HG02610 (cell line): ENCODE measurements around the gene ZNF492.
"Not testable (repeated sequence)": the region's sequence is repeated elsewhere in the genome, so short reads cannot be mapped to it uniquely, and the experiment has no call there.

ENCODE experiments used
- ATAC-seq: cut with Tn5 transposase; IDR thresholded peaks from one replicate; pipeline ENCODE4 v1.9.1; 2021; ENCODE audit warnings: mild to moderate bottlenecking, moderate library complexity; ENCODE audit not compliant: unreplicated experiment

Gene ZNF492

DNA sequence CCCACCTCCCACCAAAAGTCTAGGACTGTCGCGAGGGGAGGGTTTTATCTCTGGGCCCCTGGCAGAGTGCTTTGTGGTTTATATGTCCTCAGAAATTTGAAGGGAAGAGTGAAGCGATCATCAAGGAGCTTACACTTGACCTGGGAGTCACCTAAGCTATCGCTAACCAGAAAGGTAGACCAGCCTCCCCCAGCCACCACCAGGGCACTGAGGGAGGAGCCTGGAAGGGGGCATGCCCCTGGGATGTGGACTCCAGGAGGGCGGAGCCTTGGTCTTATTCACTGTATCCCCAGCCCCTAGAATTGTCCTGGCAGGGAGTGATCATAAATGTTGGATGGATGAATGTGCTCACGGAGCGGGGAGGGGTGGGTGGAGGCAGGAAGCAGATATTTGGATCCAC lies 16.9 kb upstream of the ZNF492 start:
- not testable (repeated sequence) for ATAC-seq

DNA sequence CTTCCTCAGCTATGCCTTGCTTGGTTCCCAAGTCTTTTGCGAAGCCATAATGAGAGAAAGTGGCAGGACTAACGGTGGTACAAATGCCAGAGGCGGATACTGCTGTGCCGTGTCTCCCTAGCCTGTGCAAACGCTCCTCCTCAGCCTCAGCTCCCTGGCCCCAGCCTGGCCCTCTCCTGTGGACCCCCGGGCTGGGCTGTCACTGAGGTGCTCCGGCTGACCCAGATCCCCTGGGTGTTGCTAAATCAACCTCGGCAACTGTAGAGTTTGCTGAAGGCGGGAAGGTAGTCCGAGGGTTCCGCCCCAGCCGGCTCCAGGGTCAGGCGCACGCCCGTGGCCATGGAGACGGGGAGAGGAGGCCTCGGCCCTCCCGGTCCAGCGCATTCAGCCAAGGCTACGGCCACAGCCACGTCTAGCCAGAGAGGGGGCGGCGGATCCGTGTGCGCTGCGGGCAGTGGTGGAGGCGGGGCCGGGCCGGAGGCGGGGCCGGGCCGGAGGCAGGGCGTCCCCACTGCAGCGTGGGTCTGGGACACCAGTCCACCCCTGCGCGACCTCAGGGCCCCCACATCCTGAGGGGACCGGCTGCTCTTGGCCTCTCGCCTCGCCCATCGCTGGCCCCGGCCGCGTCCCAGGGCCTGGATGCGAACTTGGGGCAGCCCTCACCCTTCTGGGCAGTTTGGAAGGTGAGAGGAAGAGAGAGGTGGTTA lies 16.4 kb upstream of the ZNF492 start:
- ATAC-seq: no peak

- ATAC-seq: no peak
Observed at GRCh38 chr19:22619371-22619770, 14.8 kb upstream of the ZNF492 start.

DNA sequence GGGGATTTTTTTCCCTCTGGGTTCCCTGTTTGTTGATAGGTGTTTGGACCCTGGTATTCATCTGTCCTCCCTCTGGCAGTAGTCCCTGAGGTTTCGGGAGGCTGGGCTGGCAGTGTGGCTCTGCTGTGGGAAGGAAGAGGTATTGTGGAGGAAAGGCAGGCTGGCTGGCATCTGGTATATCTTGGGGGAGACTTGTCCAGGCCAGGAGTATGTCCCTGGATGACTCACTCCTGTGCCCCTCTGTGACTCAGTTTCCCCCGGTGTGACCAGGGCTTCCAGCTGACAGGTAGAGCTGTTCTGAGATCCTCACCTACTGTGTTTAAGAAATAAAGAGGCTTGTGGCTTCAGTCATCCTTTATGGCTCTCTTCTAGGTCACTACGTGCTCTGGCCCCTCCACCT lies 14.2 kb upstream of the ZNF492 start:
- no peak for ATAC-seq

GRCh38 chr19:22620401-22620800 lies 13.7 kb upstream of the ZNF492 start:
- no peak for ATAC-seq

DNA sequence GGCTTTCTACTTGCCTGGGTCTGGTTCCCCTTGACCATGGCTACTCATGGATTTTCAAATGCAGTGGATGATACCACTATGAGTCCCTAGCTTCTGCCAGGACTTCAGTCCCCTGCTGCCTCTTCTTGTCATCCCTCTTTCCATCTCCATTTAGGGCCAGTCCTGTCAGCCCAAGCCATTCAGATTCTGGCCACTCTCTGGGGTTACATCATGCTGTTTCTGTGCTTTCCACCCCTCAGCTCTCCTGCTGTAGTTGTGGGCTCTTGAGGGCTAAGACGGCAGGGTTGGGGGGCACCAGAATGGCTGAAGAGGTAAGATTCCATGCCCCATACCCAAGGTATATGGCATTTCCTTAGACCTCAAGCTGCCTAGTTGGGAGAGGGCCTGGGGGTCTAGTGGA lies 13.2 kb upstream of the ZNF492 start:
- ATAC-seq: no peak

GRCh38 chr19:22622020-22622419 lies 12.1 kb upstream of the ZNF492 start:
- ATAC-seq: no peak

DNA sequence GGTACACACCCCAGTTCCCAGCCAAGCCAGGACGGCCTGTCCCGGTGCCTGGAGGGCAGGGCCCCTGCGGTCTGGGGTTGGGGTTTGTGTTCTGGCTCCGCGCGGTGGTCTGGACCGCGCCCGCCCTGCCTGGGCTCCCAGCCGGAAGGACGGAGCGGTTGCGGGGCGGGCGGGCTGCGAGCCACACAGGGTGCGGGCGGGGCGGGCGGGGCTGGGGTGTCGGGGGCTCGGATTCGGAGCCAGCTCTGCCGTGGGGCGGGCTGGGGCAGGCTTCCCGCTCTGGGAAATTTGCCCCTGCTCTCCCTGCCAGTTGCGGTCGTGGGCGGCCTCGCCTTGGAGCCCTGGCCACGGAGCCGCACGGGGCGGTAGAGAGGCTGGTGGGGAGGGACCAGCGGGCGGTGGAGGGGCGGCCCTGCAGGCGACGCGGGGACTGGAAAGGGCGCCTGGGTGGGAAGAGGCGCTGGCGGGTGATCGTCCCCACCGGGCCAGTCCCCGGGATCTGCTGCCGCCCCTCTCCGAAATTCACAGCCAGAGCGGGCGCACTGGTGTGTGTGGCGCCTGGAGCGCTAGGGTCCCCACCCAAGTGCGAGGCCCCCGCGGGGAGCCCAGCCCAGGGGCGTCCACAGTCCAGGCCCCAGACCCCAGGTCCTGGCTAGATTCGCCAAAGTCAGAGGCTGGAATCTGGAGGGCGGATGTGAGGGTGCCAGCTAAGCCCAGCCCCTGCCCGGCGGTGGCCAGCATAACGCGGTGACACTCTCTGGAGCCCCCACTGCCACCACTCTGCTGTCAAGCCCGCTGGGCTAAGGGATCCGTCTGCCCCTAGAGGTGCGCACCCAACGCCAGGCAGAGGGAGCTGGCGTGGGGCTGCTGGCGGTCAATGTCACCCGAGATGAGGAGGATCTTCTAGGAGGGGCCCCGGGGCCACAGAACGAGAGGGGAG lies 11.0 kb upstream of the ZNF492 start:
- no peak for ATAC-seq

- no peak for ATAC-seq
Observed at GRCh38 chr19:22623841-22624221, 10.3 kb upstream of the ZNF492 start.

DNA sequence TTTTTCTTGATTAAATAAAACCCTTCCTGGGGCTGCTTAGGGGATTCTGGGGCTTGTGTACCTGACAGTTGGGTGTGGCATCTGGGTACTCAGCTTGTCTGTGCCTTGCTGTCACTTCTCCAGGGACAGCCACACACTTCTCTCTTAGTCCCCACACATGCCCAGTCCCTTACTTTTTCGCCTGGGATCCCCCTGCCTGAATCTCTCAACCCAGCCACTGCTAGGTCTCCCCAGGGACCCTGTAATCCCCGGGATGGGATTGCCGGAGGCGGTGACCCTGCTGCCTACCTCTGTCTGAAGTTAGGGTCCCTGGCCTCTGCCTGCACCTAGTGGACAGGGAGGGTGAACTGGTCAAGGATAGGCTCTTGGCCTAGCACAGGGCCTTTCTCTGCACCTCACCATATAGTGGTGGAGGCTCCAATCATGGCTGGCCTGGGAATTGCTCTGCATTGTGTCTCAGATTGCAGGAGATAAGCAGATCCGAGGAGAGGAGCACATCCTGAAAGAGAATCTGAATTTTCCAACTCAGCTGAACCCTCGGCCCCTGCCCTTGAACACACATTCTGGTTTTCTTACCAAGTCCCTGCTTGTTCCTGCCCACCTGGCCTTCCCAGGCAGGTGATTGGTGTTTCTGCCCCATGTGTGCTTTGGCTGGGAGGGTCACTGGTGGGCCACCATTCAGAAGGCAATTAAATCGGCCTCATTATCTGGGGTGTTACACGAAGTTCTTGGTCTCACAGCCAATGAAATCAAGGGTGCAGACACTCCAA lies 8.7 kb upstream of the ZNF492 start:
- no peak for ATAC-seq

GRCh38 chr19:22627526-22627925 lies 6.6 kb upstream of the ZNF492 start:
- ATAC-seq: no peak

- ATAC-seq: no peak
Observed at GRCh38 chr19:22628401-22628800, 5.7 kb upstream of the ZNF492 start.

GRCh38 chr19:22634450-22634827 lies 315 bp downstream of the ZNF492 start:
- ATAC-seq: no peak

DNA sequence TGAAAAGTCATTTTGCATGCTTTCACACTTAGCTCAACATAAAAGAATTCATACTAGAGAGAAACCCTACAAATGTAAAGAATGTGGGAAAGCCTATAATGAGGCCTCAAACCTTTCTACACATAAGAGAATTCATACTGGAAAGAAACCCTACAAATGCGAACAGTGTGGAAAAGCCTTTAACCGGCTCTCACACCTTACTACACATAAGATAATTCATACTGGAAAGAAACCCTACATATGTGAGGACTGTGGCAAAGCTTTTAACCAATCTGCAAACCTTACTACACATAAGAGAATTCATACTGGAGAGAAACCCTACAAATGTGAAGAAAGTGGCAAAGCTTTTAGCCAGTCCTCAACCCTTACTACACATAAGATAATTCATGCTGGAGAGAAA lies 51.4 kb downstream of the ZNF492 start:
- ATAC-seq: not testable (repeated sequence)

DNA sequence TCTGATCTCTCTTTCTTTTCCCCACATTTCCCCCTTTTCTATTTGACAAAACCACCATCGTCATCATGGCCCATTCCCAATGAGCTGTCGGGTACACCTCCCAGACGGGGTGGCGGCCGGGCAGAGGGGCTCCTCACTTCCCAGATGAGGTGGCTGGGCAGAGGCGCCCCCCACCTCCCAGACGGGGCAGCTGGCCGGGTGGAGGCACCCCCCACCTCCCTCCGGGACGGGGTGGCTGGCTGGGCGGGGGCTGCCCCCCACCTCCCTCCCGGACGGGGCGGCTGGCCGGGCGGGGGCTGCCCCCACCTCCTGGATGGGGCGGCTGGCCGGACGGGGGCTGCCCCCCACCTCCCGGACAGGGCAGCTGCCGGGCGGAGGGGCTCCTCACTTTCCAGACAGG lies 68.5 kb downstream of the ZNF492 start:
- ATAC-seq: not testable (repeated sequence)

DNA sequence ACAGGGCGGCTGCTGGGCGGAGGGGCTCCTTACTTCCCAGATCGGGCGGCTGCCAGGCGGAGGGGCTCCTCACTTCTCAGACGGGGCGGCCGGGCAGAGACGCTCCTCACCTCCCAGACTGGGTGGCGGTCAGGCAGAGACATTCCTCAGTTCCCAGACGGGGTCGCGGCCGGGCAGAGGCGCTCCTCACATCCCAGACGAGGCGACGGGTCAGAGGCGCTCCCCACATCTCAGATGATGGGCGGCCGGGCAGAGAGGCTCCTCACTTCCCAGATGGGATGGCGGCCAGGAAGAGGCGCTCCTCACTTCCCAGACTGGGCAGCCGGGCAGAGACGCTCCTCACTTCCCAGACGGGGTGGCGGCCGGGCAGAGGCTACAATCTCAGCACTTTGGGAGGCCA lies 69.0 kb downstream of the ZNF492 start:
- ATAC-seq: not testable (repeated sequence)

DNA sequence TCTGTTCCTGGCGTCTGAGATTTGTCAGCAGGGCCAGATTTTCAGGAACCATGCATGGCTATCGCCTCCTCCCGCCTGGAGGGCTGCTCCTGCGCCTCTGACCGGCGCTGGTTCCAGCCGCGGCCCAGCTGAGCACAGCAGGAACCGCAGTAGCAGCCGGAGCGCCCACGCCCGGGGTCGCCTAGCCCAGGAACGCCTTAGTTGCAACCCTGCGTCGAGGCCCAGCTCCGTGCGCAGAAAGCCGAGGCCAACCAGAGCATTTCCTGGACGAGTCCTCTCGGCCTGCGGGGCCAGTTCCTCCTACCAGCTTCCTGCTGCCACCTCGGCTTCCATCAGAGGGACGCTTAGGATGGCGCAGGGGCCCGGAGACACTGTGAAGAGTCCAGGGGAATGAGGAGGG lies 74.9 kb downstream of the ZNF492 start:
- no peak for ATAC-seq
